ENCODE measurements around the gene SPHKAP. TPM values are rescaled to one million over a fixed set of nuclear protein-coding genes. Genes with fewer than 3 reads are reported as not detected.

Gene SPHKAP
- total and polyA plus RNA-seq, 2 of the 4 experiments (the other 2 are of a cell fraction), result not detected

DNA sequence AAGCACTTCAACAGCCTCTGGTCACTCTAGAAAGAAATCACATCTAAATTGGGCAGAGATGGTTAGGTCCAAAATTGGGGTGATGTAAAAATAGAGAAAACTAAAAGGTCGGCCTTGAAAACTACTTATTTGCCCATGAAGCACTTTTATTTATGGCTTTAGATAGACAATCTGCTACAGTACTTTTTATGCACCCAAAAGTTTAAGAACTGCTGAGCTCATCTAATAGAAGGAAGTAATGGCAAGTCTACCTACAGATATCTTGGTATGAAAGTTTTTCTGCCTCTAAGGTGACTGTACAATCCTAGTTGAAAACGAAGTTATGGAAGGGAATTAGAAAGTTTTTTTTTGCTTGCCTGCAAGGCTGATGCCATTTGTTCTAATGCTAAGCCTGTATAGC lies 46.2 kb downstream of the SPHKAP start:
- peaks cover 5% of the 10 kb centered on the region for H3K9me3 ChIP-seq (ENCODE audit: control insufficient read depth, insufficient read depth, low read length)
- ChIA-PET POLR2A (ENCODE audit: unreplicated experiment) (no interaction called here), CTCF (no interaction called here)
- H4K91ac ChIP-seq (ENCODE audit: insufficient read depth, low read depth, low read length), result no peak overlapping the region
- WGBS, 2 experiments (ENCODE audit: extremely low coverage in 2 of 2, insufficient read length in 1 of 2), result no CpG with 5 or more reads among the region's 2 CpGs
- no peak overlapping the region for H3K9ac ChIP-seq (ENCODE audit: low read depth, low read length)
- no peaks in the 10 kb centered on the region for H3K27me3 ChIP-seq (ENCODE audit: control insufficient read depth, insufficient read depth, low read length)
- dilution Hi-C loops (cut with HindIII; ENCODE audit: low sequenced_read_pairs, unreplicated experiment) (no loop called here), in situ Hi-C loops (cut with MboI; ENCODE audit: low sequenced_read_pairs) (no loop called here), intact Hi-C loops (cut with micrococcal nuclease) (no loop called here)
- no peak overlapping the region for H4K8ac ChIP-seq (ENCODE audit: low read depth in 2 of 2, low read length in 2 of 2)
- no peak overlapping the region for H3K4me3 ChIP-seq (ENCODE audit: insufficient read depth, low read depth, low read length)
- H2BK15ac ChIP-seq (ENCODE audit: low read depth, low read length), result no peak overlapping the region
- H3K36me3 ChIP-seq (ENCODE audit: control insufficient read depth, insufficient read depth, low read length), result no peaks in the 10 kb centered on the region
- no peak overlapping the region for H2AFZ ChIP-seq (replicated peaks; ENCODE audit: low read length, poor library complexity)
- no peak overlapping the region for H3K23ac ChIP-seq (ENCODE audit: low read depth, low read length)
- H2AK5ac ChIP-seq (ENCODE audit: low read depth, low read length), result no peak overlapping the region
- no peak overlapping the region for H2BK20ac ChIP-seq (ENCODE audit: low read depth, low read length)
- H2BK5ac ChIP-seq (ENCODE audit: low read depth, low read length, poor library complexity, severe bottlenecking), result no peak overlapping the region
- no peaks in the 10 kb centered on the region for H3K4me1 ChIP-seq (ENCODE audit: control insufficient read depth, insufficient read depth, low read length)
- no peak overlapping the region for H3K14ac ChIP-seq (replicated peaks; ENCODE audit: low read depth, low read length)
- H4K5ac ChIP-seq (ENCODE audit: low read depth, low read length), result no peak overlapping the region
- H3K4ac ChIP-seq (ENCODE audit: low read depth, low read length), result no peak overlapping the region
- TF ChIP-seq, protein P1, sequence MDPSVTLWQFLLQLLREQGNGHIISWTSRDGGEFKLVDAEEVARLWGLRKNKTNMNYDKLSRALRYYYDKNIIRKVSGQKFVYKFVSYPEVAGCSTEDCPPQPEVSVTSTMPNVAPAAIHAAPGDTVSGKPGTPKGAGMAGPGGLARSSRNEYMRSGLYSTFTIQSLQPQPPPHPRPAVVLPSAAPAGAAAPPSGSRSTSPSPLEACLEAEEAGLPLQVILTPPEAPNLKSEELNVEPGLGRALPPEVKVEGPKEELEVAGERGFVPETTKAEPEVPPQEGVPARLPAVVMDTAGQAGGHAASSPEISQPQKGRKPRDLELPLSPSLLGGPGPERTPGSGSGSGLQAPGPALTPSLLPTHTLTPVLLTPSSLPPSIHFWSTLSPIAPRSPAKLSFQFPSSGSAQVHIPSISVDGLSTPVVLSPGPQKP (IDR thresholded peaks at IDR 0.05; ENCODE audit: borderline replicate concordance, low read depth, low read length), result no peak
- TF ChIP-seq RFX5 (IDR thresholded peaks at IDR 0.05; ENCODE audit: low read depth, low read length), result no peak
- no peak for TF ChIP-seq RCOR1 (IDR thresholded peaks at IDR 0.05; ENCODE audit: insufficient replicate concordance, low read length)
- no peak for TF ChIP-seq BHLHE40 (IDR thresholded peaks at IDR 0.05; ENCODE audit: low read depth, low read length)
- no peak for TF ChIP-seq MXI1 (IDR thresholded peaks at IDR 0.05; ENCODE audit: borderline replicate concordance, low read depth, low read length)
- no peak for TF ChIP-seq POLR2A (IDR thresholded peaks at IDR 0.05; ENCODE audit: low read depth, low read length)
- no peak for TF ChIP-seq NFE2L2 (IDR thresholded peaks at IDR 0.05; ENCODE audit: low read depth, low read length)
- no peak for TF ChIP-seq MAFK (IDR thresholded peaks at IDR 0.05; ENCODE audit: low read depth, low read length)
- no peak for TF ChIP-seq CEBPB (IDR thresholded peaks at IDR 0.05; ENCODE audit: low read depth, low read length)
- no peak for TF ChIP-seq MAZ (IDR thresholded peaks at IDR 0.05; ENCODE audit: borderline replicate concordance, low read depth, low read length)
- no peak for TF ChIP-seq CHD1 (IDR thresholded peaks at IDR 0.05; ENCODE audit: low read depth, low read length)
- TF ChIP-seq RAD21 (IDR thresholded peaks at IDR 0.05; ENCODE audit: low read length), result no peak
- TF ChIP-seq, protein P2, sequence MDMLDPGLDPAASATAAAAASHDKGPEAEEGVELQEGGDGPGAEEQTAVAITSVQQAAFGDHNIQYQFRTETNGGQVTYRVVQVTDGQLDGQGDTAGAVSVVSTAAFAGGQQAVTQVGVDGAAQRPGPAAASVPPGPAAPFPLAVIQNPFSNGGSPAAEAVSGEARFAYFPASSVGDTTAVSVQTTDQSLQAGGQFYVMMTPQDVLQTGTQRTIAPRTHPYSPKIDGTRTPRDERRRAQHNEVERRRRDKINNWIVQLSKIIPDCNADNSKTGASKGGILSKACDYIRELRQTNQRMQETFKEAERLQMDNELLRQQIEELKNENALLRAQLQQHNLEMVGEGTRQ (IDR thresholded peaks at IDR 0.05; ENCODE audit: low read depth, low read length), result no peak
- no peak for TF ChIP-seq FOS (IDR thresholded peaks at IDR 0.05; ENCODE audit: low read depth, low read length)
- TF ChIP-seq, protein P3, sequence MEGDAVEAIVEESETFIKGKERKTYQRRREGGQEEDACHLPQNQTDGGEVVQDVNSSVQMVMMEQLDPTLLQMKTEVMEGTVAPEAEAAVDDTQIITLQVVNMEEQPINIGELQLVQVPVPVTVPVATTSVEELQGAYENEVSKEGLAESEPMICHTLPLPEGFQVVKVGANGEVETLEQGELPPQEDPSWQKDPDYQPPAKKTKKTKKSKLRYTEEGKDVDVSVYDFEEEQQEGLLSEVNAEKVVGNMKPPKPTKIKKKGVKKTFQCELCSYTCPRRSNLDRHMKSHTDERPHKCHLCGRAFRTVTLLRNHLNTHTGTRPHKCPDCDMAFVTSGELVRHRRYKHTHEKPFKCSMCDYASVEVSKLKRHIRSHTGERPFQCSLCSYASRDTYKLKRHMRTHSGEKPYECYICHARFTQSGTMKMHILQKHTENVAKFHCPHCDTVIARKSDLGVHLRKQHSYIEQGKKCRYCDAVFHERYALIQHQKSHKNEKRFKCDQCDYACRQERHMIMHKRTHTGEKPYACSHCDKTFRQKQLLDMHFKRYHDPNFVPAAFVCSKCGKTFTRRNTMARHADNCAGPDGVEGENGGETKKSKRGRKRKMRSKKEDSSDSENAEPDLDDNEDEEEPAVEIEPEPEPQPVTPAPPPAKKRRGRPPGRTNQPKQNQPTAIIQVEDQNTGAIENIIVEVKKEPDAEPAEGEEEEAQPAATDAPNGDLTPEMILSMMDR (conservative IDR thresholded peaks at IDR 0.05; ENCODE audit: low read depth, low read length), result no peak
- no peak for TF ChIP-seq SMC3 (IDR thresholded peaks at IDR 0.05; ENCODE audit: low read depth, low read length)
- no peak overlapping the region for H3K27ac ChIP-seq (ENCODE audit: insufficient read depth, low read length)
- H3K18ac ChIP-seq (ENCODE audit: low read depth, low read length), result no peak overlapping the region
- no peak overlapping the region for H3K56ac ChIP-seq (ENCODE audit: extremely low read depth, insufficient read depth, low read length)
- H3K9me1 ChIP-seq (ENCODE audit: insufficient read depth, low read length), result no peaks in the 10 kb centered on the region
- DNase-seq, result no peak
- H2BK120ac ChIP-seq (ENCODE audit: low read depth, low read length), result no peak overlapping the region
- BruUV-seq (replicated peaks), result no TSS peak
- no peaks in the 10 kb centered on the region for H3K79me1 ChIP-seq (ENCODE audit: low read depth in 1 of 2, low read length in 2 of 2)
- no peak overlapping the region for H3K4me2 ChIP-seq (ENCODE audit: low read depth, low read length)
- ATAC-seq (ENCODE audit: low read depth), result no peak
- H4K20me1 ChIP-seq (ENCODE audit: insufficient read depth, low read length), result no peaks in the 10 kb centered on the region
- no peak overlapping the region for H2AK9ac ChIP-seq (replicated peaks; ENCODE audit: low read depth, low read length, poor library complexity)

Measured in IMR-90 (cell line).